Measurements from ENCODE around the gene NUDCD2.

Gene NUDCD2

DNA sequence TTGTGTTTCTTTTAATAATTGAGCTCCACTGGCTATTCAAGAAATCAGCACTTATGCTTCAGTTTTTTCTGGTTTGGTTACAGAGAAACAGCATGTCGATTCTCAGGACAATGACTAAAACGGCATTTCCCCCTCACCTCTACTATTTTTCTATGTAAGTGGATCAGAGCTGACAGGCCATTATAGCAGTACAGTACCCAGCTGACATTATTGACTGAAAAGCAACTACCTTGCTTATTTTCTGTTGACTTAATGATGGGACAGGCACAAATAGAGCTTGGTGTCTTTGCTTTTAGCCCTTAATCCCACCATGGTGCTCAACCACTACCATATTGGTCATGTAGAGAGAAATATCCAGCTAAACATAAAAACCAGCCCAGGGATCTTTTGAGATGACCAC lies 57.9 kb downstream of the NUDCD2 start:
- TF ChIP-seq SPI1 (IDR thresholded peaks at IDR 0.05; ENCODE audit: borderline replicate concordance, low read depth): no peak
- TF ChIP-seq POLR2AphosphoS5 (IDR thresholded peaks at IDR 0.05; ENCODE audit: low read depth): no peak
- TF ChIP-seq, protein P1, sequence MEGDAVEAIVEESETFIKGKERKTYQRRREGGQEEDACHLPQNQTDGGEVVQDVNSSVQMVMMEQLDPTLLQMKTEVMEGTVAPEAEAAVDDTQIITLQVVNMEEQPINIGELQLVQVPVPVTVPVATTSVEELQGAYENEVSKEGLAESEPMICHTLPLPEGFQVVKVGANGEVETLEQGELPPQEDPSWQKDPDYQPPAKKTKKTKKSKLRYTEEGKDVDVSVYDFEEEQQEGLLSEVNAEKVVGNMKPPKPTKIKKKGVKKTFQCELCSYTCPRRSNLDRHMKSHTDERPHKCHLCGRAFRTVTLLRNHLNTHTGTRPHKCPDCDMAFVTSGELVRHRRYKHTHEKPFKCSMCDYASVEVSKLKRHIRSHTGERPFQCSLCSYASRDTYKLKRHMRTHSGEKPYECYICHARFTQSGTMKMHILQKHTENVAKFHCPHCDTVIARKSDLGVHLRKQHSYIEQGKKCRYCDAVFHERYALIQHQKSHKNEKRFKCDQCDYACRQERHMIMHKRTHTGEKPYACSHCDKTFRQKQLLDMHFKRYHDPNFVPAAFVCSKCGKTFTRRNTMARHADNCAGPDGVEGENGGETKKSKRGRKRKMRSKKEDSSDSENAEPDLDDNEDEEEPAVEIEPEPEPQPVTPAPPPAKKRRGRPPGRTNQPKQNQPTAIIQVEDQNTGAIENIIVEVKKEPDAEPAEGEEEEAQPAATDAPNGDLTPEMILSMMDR (IDR thresholded peaks at IDR 0.05; ENCODE audit: insufficient read depth, low read length): no peak
- TF ChIP-seq GABPA (IDR thresholded peaks at IDR 0.05; ENCODE audit: low read depth): no peak
- TF ChIP-seq, protein P2, sequence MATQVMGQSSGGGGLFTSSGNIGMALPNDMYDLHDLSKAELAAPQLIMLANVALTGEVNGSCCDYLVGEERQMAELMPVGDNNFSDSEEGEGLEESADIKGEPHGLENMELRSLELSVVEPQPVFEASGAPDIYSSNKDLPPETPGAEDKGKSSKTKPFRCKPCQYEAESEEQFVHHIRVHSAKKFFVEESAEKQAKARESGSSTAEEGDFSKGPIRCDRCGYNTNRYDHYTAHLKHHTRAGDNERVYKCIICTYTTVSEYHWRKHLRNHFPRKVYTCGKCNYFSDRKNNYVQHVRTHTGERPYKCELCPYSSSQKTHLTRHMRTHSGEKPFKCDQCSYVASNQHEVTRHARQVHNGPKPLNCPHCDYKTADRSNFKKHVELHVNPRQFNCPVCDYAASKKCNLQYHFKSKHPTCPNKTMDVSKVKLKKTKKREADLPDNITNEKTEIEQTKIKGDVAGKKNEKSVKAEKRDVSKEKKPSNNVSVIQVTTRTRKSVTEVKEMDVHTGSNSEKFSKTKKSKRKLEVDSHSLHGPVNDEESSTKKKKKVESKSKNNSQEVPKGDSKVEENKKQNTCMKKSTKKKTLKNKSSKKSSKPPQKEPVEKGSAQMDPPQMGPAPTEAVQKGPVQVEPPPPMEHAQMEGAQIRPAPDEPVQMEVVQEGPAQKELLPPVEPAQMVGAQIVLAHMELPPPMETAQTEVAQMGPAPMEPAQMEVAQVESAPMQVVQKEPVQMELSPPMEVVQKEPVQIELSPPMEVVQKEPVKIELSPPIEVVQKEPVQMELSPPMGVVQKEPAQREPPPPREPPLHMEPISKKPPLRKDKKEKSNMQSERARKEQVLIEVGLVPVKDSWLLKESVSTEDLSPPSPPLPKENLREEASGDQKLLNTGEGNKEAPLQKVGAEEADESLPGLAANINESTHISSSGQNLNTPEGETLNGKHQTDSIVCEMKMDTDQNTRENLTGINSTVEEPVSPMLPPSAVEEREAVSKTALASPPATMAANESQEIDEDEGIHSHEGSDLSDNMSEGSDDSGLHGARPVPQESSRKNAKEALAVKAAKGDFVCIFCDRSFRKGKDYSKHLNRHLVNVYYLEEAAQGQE (IDR thresholded peaks at IDR 0.05; ENCODE audit: insufficient replicate concordance, low read depth): no peak
- H3K27ac ChIP-seq (replicated peaks): no peak overlapping the region
- no peak for DNase-seq (ENCODE audit: low read depth in 1 of 2, low spot score in 1 of 2)

DNA sequence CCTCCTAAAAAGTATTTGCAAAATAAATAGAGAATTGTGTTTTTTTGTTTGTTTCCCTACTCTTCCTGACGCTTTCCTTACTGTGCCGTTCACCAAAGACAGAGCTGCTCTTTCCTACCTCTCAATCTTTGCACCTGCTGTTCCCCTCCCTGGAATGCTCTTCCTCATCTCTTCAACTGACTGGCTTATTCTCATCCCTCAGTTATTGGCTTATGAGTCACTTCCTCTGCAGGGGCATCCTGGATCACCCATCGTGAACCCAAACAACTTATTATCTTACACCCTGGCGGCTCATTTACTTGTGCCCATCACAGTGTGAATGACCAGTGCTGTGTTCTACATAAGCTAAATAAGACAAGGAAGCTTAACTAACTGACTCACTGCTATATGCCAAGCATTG lies 58.6 kb downstream of the NUDCD2 start:
- no peak overlapping the region for H3K27ac ChIP-seq (replicated peaks)
- no peak overlapping the region for H3K4me3 ChIP-seq (replicated peaks; ENCODE audit: insufficient read depth, low read length)
- H3K27me3 ChIP-seq (ENCODE audit: insufficient read depth, poor library complexity, severe bottlenecking): no peaks in the 10 kb centered on the region
- TF ChIP-seq SPI1 (IDR thresholded peaks at IDR 0.05; ENCODE audit: borderline replicate concordance, low read depth) (no peak), GABPA (IDR thresholded peaks at IDR 0.05; ENCODE audit: low read depth) (no peak), POLR2AphosphoS5 (IDR thresholded peaks at IDR 0.05; ENCODE audit: low read depth) (no peak)
- TF ChIP-seq, protein P2 (IDR thresholded peaks at IDR 0.05; ENCODE audit: insufficient replicate concordance, low read depth): no peak
- TF ChIP-seq, protein P1 (IDR thresholded peaks at IDR 0.05; ENCODE audit: insufficient read depth, low read length): no peak
- no peak for DNase-seq (ENCODE audit: low read depth in 1 of 2, low spot score in 1 of 2)

More for the DNA sequence above, 57.9 kb downstream of the NUDCD2 start:
- Histone ChIP-seq H3K27me3 (ENCODE audit: insufficient read depth, poor library complexity, severe bottlenecking) (no peaks in the 10 kb centered on the region), H3K4me3 (replicated peaks; ENCODE audit: insufficient read depth, low read length) (no peak overlapping the region)

DNA sequence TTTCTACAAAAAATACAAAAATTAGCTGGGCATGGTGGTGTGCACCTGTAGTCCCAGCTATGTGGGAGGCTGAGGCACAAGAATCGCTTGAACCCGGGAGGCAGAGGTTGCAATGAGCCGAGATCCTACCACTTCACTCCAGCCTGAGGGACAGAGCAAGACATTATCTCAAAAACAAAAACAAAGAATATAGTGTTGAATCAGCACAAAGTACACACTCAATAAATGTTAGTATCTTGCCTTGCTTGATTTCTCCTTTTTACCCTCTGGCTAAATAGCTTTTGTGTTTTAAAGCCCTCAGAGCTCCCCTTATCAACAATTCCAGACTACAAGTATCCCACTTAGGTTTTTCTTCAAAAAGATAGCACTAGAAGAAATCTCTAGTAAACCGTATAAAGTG lies 60.0 kb downstream of the NUDCD2 start:
- DNase-seq (ENCODE audit: low read depth in 1 of 2, low spot score in 1 of 2): no peak
- H3K27ac ChIP-seq (replicated peaks): no peak overlapping the region
- H3K4me3 ChIP-seq (replicated peaks; ENCODE audit: insufficient read depth, low read length): no peak overlapping the region
- TF ChIP-seq, protein P1 (IDR thresholded peaks at IDR 0.05; ENCODE audit: insufficient read depth, low read length): no peak
- TF ChIP-seq GABPA (IDR thresholded peaks at IDR 0.05; ENCODE audit: low read depth) (no peak), POLR2AphosphoS5 (IDR thresholded peaks at IDR 0.05; ENCODE audit: low read depth) (no peak), SPI1 (IDR thresholded peaks at IDR 0.05; ENCODE audit: borderline replicate concordance, low read depth) (no peak)
- TF ChIP-seq, protein P2 (IDR thresholded peaks at IDR 0.05; ENCODE audit: insufficient replicate concordance, low read depth): no peak
- H3K27me3 ChIP-seq (ENCODE audit: insufficient read depth, poor library complexity, severe bottlenecking): no peaks in the 10 kb centered on the region

Measured in HL-60 (cell line).